Esophagus squamous epithelium (tissue), 5 donors: ENCODE measurements around the gene HNRNPA3. TPM values are rescaled to one million over a fixed set of nuclear protein-coding genes. Genes with fewer than 3 reads are reported as not detected.
"Not testable (repeated sequence)": the region's sequence is repeated elsewhere in the genome, so short reads cannot be mapped to it uniquely, and the experiment has no call there.

Source experiments
- DNase-seq: peaks from one replicate; lab custom pipeline; 2025; lab: John Stamatoyannopoulos, UW
- H3K27ac ChIP-seq, 4 donors: fragments of 200-600 bp; sonication (generic); one replicate each; pipeline ENCODE4 v1.5.1; 2016 to 2019; ENCODE audit warnings: mild to moderate bottlenecking in 1 of 4
- H3K27me3 ChIP-seq, 4 donors: fragments of 200-600 bp; sonication (generic); 1 replicate in 3 of 4; 2 replicates in 1 of 4; pipeline versions ENCODE4 v1.5.1 to v1.6.0; 2017 to 2021; ENCODE audit warnings: antibody characterized with exemption in 1 of 4
- H3K36me3 ChIP-seq, 3 donors: fragments of 200-600 bp; sonication (generic); one replicate each; pipeline ENCODE4 v1.5.1; 2016 to 2019
- H3K4me1 ChIP-seq, 3 donors: fragments of 200-600 bp; sonication (generic); one replicate each; pipeline ENCODE4 v1.5.1; 2017 to 2019
- H3K4me3 ChIP-seq, 4 donors: fragments of 200-600 bp; sonication (generic); 1 replicate in 3 of 4; 2 replicates in 1 of 4; pipeline ENCODE4 v1.5.1; 2016 to 2019; ENCODE audit warnings: mild to moderate bottlenecking in 2 of 4, moderate library complexity in 1 of 4
- H3K9me3 ChIP-seq, 3 donors: fragments of 200-600 bp; sonication (generic); one replicate each; pipeline ENCODE4 v1.5.1; 2016 to 2019
- POLR2A ChIP-seq, 4 donors: fragments of 450-650 bp; IDR thresholded peaks; one replicate each; pipeline ENCODE4 v1.6.1; 2017; ENCODE audit warnings: antibody characterized with exemption in 4 of 4, mild to moderate bottlenecking in 4 of 4, moderate library complexity in 3 of 4
- WGBS, 2 donors: methylation state at CpG; one replicate each; pipeline ENCODE4 v1.1.5; 2018; 5-methylcytosine and 5-hydroxymethylcytosine counted together
- intact Hi-C: fragments of 100-400 bp; cut with DNase I; formaldehyde crosslinking; loops from one replicate; pipeline ENCODE4 v1.15.0; 2022
- total RNA-seq, 4 donors: library from RNA; depleted of rRNA; stranded (reverse); fragments of >200 nt; gene quantifications; one replicate each; pipeline ENCODE4 v1.1.0, GENCODE V29; 2016
- TF ChIP-seq, protein P1 (sequence below), 6 experiments: fragments of 450-650 bp in 4 of 6; fragments of 200-600 bp in 2 of 6; sonication (generic) in 2 of 6; IDR thresholded peaks; one replicate each; pipeline ENCODE4 v1.5.1; 2016 to 2019; ENCODE audit warnings: antibody characterized with exemption in 6 of 6, mild to moderate bottlenecking in 4 of 6, moderate library complexity in 4 of 6
- donor health status: DM: yes; HTN: yes; CAD: no.

HNRNPA3 gene
- total RNA-seq, 4 donors from 2014 or later = 34.9 to 78.2 (median 61.6) TPM

DNA sequence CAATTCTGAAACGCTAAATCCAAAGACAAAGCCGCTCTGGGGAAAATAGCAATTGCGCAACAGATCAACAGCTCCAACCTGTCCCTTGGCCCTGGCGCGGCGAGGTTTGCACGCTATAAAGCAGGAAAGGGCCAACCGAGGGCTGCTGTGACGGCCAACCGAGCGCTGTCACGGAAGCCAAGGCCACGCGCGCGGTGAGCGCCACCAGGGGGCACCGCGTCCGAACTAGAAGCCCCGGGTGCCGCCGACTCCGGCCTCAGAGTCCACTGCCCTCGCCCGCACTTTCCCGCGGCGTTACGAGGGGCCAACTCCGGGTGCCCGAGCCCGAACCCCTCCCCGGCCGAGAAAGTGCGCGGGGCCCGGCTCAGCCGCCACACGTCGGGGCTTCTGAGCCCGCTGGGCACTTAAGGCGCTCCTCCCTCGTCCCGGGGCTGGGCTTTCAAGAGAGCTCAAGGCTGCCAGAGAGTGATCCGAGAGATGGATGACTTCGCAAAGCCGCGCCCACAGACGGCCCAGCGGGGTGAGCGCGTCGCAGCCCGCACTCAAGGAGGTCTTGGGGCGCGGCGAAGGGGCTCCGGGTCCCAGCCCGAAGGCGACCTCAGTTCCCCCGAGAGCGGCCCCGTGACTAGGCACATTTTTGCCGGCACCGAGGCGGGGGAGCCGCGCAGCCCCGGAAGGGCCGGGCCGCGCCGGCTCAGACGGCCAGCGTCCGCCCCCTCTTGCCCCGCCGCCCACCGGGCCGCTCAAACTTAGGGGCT is 51.0 kb downstream of the HNRNPA3 start:
- intact Hi-C loops = loop anchor here (5.0 to 10.0 kb wide), 2 partner anchors 64 to 99 kb away; no protein-coding TSS in a partner anchor
- Histone ChIP-seq H3K4me3 (peak overlapping the region; percentile 71 to 99 (median 80)), H3K36me3 (no peaks in the 10 kb centered on the region), H3K9me3 (no peaks in the 10 kb centered on the region), H3K27me3 (no peaks in the 10 kb centered on the region), H3K27ac (peak overlapping the region; percentile 98 to 100 (median 99)), H3K4me1 (peaks cover 27 to 68% (median 38%) of the 10 kb centered on the region in 3 donors)
- 0% methylated on average over 9 to 13 of the region's 81 CpGs for WGBS, 2 donors
- DNase-seq = peak; percentile 85
- peak in 3 of 4 donors; percentile 54 to 80 (median 59) for TF ChIP-seq POLR2A (IDR thresholded peaks at IDR 0.05)
- TF ChIP-seq, protein P1, sequence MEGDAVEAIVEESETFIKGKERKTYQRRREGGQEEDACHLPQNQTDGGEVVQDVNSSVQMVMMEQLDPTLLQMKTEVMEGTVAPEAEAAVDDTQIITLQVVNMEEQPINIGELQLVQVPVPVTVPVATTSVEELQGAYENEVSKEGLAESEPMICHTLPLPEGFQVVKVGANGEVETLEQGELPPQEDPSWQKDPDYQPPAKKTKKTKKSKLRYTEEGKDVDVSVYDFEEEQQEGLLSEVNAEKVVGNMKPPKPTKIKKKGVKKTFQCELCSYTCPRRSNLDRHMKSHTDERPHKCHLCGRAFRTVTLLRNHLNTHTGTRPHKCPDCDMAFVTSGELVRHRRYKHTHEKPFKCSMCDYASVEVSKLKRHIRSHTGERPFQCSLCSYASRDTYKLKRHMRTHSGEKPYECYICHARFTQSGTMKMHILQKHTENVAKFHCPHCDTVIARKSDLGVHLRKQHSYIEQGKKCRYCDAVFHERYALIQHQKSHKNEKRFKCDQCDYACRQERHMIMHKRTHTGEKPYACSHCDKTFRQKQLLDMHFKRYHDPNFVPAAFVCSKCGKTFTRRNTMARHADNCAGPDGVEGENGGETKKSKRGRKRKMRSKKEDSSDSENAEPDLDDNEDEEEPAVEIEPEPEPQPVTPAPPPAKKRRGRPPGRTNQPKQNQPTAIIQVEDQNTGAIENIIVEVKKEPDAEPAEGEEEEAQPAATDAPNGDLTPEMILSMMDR (IDR thresholded peaks at IDR 0.05) = peak; percentile 74 to 95 (median 90)

DNA sequence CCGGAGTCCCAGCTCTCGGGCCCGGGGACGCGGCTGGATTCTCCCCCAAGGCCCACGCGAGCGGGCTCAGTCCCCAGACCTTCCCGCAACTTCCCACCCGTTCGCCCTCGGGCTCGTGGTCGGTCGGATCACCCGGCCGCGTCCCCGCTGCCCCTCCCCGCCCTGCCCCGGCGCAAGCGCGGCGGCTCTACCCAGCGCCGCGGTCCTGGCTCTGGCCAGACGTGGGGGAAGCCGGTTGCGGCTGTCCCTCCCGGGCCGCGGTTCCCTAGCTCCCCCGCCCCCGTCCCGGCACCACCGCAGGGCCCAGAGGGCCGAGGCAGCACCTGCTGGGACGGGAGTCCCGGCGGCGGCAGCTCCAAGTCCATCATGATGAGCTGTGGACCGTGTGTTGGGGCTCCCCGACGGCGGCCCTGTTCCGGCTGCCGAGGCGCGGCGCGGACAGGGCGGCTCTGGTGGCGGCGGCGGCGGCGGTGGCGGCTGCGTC is 51.7 kb downstream of the HNRNPA3 start:
- H3K27ac ChIP-seq = peak overlapping the region; percentile 98 to 100 (median 99)
- intact Hi-C loops = loop anchor here (5.0 to 10.0 kb wide), 2 partner anchors 63 to 99 kb away; no protein-coding TSS in a partner anchor
- no peaks in the 10 kb centered on the region for H3K36me3 ChIP-seq
- H3K27me3 ChIP-seq = no peaks in the 10 kb centered on the region
- H3K4me3 ChIP-seq = peak overlapping the region; percentile 71 to 99 (median 80)
- TF ChIP-seq, protein P1 (IDR thresholded peaks at IDR 0.05) = no peak
- no peak for TF ChIP-seq POLR2A (IDR thresholded peaks at IDR 0.05)
- peaks cover 22 to 68% (median 34%) of the 10 kb centered on the region in 3 donors for H3K4me1 ChIP-seq
- H3K9me3 ChIP-seq = no peaks in the 10 kb centered on the region
- DNase-seq = no peak
- no CpG with 5 or more reads among the region's 61 CpGs for WGBS, 2 donors

DNA sequence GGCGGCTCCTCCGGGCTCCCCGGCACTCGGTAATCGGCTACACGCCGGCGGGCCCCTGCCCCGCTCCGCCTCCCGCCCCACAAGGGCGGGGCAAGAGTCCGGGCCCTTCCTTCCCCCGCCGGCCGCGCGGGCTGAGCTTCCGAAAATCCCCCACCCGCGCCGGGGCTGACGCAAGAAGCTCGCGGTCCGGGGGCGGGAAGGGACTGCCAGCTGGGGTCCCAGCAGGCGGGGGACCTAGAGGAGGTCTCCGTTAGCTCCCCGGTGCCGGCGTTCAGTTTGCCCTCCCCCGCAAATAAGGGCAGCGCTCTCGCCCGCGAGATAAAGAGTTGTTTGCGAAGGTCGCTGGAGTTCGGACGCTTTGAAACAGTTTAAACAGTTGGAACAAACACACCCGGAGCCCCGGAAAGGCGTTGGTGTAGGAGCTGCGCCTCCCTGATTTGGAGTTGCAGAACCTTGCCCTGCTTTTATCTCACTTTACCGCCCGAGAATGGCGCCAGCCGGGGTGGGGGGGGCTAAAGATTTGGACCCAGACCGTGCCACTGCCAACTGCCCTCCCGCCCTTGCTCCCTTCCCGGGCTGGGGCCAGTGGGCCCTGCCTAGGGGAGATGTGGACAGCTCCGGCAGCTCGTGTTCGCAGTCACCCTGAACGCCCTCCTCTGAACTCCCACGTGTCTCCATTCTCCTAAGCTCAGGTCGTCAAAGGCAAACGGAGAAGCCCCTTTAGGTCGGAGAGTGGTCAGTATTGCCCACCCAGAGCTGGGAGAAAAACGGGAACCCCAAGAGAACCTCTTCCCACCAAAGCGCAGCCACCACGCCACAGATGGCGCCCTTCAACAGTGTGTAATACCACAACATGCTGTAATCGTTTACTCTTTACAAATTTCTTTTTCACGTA is 52.3 kb downstream of the HNRNPA3 start, which contains the start of gene NFE2L2:
Gene NFE2L2, minus strand, starts transcription at position 35 of the 895 bp plus-strand sequence. CDS start 151 bp downstream, outside the sequence.
- 0% methylated on average over 10 to 11 of the region's 66 CpGs for WGBS, 2 donors
- peak within 1 kb of the TSS; percentile 71 to 99 (median 80) for H3K4me3 ChIP-seq
- intact Hi-C loops = loop anchor here (5.0 to 10.0 kb wide), 2 partner anchors 62 to 100 kb away; no protein-coding TSS in a partner anchor
- TF ChIP-seq, protein P1 (IDR thresholded peaks at IDR 0.05) = peak in 3 of 6 experiments; percentile 17 to 23 (median 19)
- TF ChIP-seq POLR2A (IDR thresholded peaks at IDR 0.05) = peak in 3 of 4 donors; percentile 82 to 99 (median 97)
- H3K9me3 ChIP-seq = no peaks in the 10 kb centered on the region
- peak; percentile 60 for DNase-seq
- H3K27me3 ChIP-seq = no peaks in the 10 kb centered on the region
- H3K4me1 ChIP-seq = peaks cover 15 to 68% (median 27%) of the 10 kb centered on the region in 3 donors
- peak within 1 kb of the TSS; percentile 98 to 100 (median 99) for H3K27ac ChIP-seq
- no peaks in the 10 kb centered on the region for H3K36me3 ChIP-seq

DNA sequence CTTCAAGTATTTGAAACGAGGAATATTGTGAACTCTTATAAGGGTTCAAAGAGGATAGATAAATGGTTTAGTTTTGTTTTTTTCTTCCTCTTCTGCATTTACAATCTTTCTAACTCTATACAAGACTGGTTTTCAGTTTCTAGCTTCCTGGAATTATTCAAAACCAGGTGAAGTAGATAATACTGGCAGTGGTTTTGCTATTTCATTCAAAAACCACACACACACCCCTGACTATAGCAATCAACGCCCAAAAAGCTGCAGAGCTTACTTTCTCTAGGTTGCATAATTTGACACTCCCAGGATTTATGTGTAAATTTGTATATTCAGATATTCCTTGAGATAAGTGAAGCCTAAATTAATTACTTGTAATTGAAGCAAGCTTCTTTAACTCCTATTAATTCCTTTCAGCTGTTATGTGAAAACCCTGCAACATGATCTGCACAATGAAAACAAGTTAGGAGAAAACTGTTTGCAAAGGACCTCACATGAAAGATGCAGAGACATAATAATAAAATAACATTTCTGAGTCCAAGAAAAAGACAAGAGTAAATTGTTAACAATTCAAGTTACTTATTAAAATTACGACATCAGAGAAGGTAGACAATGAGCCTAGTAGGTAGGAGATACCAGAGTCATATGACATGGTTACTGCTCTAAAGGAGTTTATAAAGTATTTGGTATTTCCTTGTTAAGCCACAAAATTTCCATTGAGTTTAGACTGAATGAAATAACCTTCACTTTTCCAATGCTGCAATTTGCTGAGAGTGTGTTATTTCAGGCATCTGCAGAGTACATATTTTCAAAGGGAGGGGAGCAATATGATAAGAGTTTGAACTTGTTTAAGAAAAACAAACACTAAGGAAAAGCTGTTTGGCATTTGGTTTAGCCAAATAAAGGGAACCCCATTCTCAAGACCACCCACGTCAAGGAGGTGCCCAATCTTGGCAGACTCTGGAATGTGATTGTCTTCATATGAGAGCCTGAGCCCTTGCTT is 53.5 kb downstream of the HNRNPA3 start:
- Histone ChIP-seq H3K27me3 (no peaks in the 10 kb centered on the region), H3K36me3 (no peaks in the 10 kb centered on the region), H3K27ac (peak overlapping the region; percentile 98 to 100 (median 99)), H3K4me1 (peaks cover 5 to 68% (median 26%) of the 10 kb centered on the region in 3 donors), H3K9me3 (no peaks in the 10 kb centered on the region), H3K4me3 (peak overlapping the region; percentile 71 to 99 (median 80))
- 8 to 13% methylated on average over 4 of the region's 4 CpGs for WGBS, 2 donors
- TF ChIP-seq, protein P1 (IDR thresholded peaks at IDR 0.05) = no peak
- TF ChIP-seq POLR2A (IDR thresholded peaks at IDR 0.05) = no peak
- intact Hi-C loops = loop anchor here (10.0 kb wide), 1 partner anchor 101 kb away; no protein-coding TSS in a partner anchor
- DNase-seq = no peak

DNA sequence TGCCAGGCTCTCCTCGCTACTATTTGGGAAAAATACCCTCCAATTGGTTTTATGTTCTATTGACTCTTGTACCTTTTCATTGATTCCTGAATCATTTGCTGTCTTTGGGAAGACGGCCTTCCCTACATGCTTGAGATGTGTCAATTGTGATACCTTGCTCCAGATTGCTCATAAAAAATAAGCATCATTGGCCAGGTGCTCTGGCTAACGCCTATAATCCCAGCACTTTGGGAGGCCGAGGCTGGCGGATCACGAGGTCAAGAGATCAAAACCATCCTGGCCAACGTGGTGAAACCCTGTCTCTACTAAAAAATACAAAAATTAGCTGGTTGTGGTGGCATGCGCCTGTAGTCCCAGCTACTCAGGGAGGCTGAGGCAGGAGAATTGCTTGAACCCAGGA is 54.4 kb downstream of the HNRNPA3 start:
- H3K4me3 ChIP-seq, DNase-seq, H3K36me3 ChIP-seq, H3K9me3 ChIP-seq, H3K27me3 ChIP-seq: not testable (repeated sequence)
- Histone ChIP-seq H3K27ac (peak overlapping the region; percentile 98 to 100 (median 99)), H3K4me1 (peaks cover 5 to 69% (median 21%) of the 10 kb centered on the region in 3 donors)
- 62 to 63% methylated on average over 8 of the region's 8 CpGs for WGBS, 2 donors
- intact Hi-C loops = loop anchor here (10.0 kb wide), 1 partner anchor 102 kb away; no protein-coding TSS in a partner anchor
